ENCODE data around the gene SH2D3A. TPM values are rescaled to one million over a fixed set of nuclear protein-coding genes. Genes with fewer than 3 reads are reported as not detected.
"Not testable (repeated sequence)": the region's sequence is repeated elsewhere in the genome, so short reads cannot be mapped to it uniquely, and the experiment has no call there.

SH2D3A gene
- total RNA-seq, 2 experiments from 2014 or later = 31.5 to 35.2 TPM

- peak; percentile 16 for DNase-seq
- no peaks in the 10 kb centered on the region for H3K27me3 Mint-ChIP-seq
- H3K9me3 Mint-ChIP-seq = no peaks in the 10 kb centered on the region
- H3K36me3 Mint-ChIP-seq (ENCODE audit: low read depth) = peaks cover 39% of the 10 kb centered on the region
- ChIA-PET POLR2A (interaction anchor here (0.6 to 1.0 kb wide), 2 partner anchors 26 to 28 kb away, joined by 4 to 6 read pairs; partner anchors contain the start of gene VAV1), CTCF (interaction anchor here (0.7 to 5.4 kb wide), 6 partner anchors 8 to 62 kb away, joined by 3 to 26 read pairs (median 3); partner anchors contain the start of gene VAV1)
- H3K27ac Mint-ChIP-seq = peak overlapping the region; percentile 89
- H3K4me1 Mint-ChIP-seq = peaks cover 63% of the 10 kb centered on the region
- H3K4me3 Mint-ChIP-seq = peak overlapping the region; percentile 70
These were observed 33.8 kb upstream of the SH2D3A start for GRCh38 chr19:6800991-6801484.

DNA sequence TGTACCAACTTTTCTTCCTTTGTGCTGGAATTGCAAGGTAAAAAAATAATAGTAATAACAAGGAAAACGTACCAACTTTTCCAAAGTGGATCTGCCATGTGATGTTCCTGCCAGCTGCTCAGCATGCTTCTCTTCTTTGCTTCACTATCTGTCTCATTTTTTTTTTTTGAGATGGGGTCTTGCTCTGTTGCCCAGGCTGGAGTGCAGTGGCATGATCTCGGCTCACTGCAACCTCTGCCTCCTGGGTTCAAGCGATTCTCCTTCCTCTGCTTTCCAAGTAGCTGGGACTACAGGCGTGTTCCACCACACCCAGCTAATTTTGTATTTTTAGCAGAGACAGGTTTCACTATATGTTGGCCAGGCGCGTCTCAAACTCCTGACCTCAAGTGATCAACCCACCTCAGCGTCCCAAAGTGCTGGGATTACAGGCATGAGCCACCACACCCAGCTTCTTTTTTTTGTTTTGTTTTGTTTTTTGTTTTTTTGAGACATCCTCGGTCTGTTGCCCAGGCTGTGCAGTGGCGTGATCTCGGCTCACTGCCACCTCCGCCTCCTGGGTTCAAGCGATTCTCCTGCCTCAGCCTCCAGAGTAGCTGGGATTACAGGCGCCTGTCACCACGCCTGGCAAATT, 33.0 kb upstream of the SH2D3A start:
- ChIA-PET CTCF (interaction anchor here (0.6 to 5.4 kb wide), 9 partner anchors 8 to 262 kb away, joined by 3 to 26 read pairs (median 3); partner anchors contain the start of gene VAV1), POLR2A (interaction anchor here (0.6 to 1.0 kb wide), 2 partner anchors 8 to 27 kb away, joined by 6 read pairs; no protein-coding TSS in a partner anchor)
- Mint-ChIP-seq H3K4me1 (peaks cover 69% of the 10 kb centered on the region), H3K4me3 (peak overlapping the region; percentile 70), H3K36me3 (ENCODE audit: low read depth) (peaks cover 45% of the 10 kb centered on the region), H3K27ac (peak overlapping the region; percentile 89)
- peak; percentile 26 for DNase-seq
- H3K9me3 Mint-ChIP-seq, H3K27me3 Mint-ChIP-seq: not testable (repeated sequence)

- peaks cover 60% of the 10 kb centered on the region for H3K36me3 Mint-ChIP-seq (ENCODE audit: low read depth)
- H3K4me1 Mint-ChIP-seq = peaks cover 76% of the 10 kb centered on the region
- H3K27ac Mint-ChIP-seq = no peak overlapping the region
- CTCF ChIA-PET = no interaction called here
- no peaks in the 10 kb centered on the region for H3K27me3 Mint-ChIP-seq
- POLR2A ChIA-PET = no interaction called here
- no peak overlapping the region for H3K4me3 Mint-ChIP-seq
- no peak for DNase-seq
- H3K9me3 Mint-ChIP-seq = peaks cover 11% of the 10 kb centered on the region
These were observed 30.4 kb upstream of the SH2D3A start for GRCh38 chr19:6797646-6798045.

DNA sequence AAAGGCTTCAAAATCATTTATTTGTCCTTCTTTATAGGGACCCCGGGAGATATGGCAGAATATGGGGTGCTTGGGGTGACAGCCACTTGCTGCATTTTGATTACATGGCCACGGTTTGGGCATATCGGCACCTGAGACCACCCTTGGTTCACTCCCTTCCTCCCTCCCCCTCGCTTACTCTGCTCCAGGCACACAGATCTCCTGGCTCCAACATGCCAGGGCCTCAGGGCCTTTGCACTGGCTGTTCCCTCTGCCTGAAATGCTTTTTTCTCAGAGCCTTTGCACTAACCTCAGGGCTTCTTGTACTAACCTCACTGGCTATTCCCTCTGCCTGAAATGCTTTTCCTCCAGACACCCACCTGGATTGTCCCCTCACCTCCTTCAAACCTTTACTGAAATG, 29.0 kb upstream of the SH2D3A start:
- H3K9me3 Mint-ChIP-seq = peaks cover 11% of the 10 kb centered on the region
- H3K27ac Mint-ChIP-seq = no peak overlapping the region
- H3K27me3 Mint-ChIP-seq = no peaks in the 10 kb centered on the region
- CTCF ChIA-PET = interaction anchor here (0.8 to 1.0 kb wide), 2 partner anchors 17 to 43 kb away, joined by 3 read pairs; no protein-coding TSS in a partner anchor
- POLR2A ChIA-PET = no interaction called here
- H3K4me3 Mint-ChIP-seq = no peak overlapping the region
- DNase-seq = no peak
- peaks cover 72% of the 10 kb centered on the region for H3K36me3 Mint-ChIP-seq (ENCODE audit: low read depth)
- peaks cover 81% of the 10 kb centered on the region for H3K4me1 Mint-ChIP-seq

DNA sequence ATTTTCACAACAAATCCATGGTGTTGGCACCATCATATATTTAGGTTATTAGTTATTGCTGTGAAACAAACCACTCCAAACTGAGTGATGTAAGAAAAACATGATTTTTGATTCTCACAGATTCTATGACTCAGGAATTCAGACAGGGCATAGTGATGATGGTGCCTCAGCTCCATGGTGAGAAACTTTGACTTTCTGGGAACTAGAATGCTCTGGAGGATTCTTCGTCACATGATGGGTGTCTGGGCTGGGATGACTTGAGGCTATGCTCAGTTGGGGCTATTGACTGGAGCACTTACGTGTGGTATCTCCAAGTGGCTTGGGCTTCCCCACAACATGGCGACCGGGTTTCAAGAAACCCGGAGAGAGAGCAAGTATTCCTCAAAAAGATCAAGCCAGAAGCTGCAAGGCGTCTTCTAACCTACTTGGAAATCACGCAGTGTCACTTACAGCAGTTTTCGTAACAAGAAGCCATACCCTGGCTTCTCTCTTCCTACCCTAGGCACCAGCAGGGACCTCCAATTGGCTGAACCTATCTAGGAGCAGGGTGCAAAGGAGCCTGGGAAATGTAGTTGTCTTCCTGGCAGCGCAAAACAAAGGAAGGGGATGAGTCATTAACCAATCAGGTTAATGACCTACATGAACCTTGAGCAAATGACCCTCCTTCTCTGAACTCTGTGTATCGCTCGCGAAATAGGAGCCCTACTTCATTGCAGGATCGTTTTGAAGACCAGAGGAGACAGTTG, 27.6 kb upstream of the SH2D3A start:
- peaks cover 80% of the 10 kb centered on the region for H3K36me3 Mint-ChIP-seq (ENCODE audit: low read depth)
- ChIA-PET POLR2A (no interaction called here), CTCF (no interaction called here)
- H3K4me3 Mint-ChIP-seq = no peak overlapping the region
- H3K4me1 Mint-ChIP-seq = peaks cover 79% of the 10 kb centered on the region
- no peak overlapping the region for H3K27ac Mint-ChIP-seq
- peaks cover 11% of the 10 kb centered on the region for H3K9me3 Mint-ChIP-seq
- H3K27me3 Mint-ChIP-seq = no peaks in the 10 kb centered on the region
- no peak for DNase-seq

DNA sequence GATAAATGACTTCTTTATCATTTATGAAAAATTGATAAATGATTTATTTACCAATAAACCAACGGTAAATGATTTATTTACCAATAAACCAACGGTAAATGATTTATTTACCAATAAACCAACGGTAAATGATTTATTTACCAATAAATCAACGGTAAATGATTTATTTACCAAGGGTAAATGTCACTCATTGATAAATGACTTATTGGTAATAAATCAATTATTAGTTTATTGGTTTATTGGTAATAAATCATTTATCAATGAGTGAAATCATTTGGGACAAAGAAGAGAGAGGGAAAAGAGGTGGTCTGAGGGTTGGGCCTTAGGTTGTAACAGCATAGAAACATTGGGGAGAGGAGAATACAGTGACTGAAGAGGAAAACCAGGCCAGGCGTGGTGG, 26.7 kb upstream of the SH2D3A start:
- H3K9me3 Mint-ChIP-seq = peaks cover 11% of the 10 kb centered on the region
- no peak for DNase-seq
- no peaks in the 10 kb centered on the region for H3K27me3 Mint-ChIP-seq
- H3K4me1 Mint-ChIP-seq = peaks cover 74% of the 10 kb centered on the region
- H3K36me3 Mint-ChIP-seq (ENCODE audit: low read depth) = peaks cover 76% of the 10 kb centered on the region
- H3K4me3 Mint-ChIP-seq = no peak overlapping the region
- POLR2A ChIA-PET = no interaction called here
- CTCF ChIA-PET = no interaction called here
- peak overlapping the region; percentile 64 for H3K27ac Mint-ChIP-seq

DNA sequence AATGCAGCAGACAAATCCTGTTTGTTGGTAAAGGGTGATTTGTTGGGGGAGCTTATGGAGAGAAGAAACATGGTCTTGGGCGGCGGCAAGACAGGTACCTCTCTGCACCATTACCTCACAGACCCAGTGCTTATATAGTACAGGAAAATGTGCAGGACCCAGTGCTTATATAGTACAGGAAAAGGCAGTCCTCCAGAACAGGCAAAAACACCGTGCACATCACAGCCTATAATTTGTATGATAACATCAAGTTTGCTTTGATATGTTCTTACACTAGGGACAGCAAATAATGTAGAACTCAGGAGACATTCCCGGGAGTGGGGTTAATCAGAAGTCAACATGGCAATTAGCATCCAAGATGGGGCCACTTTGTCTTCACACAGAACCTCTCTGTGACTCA, 26.2 kb upstream of the SH2D3A start:
- ChIA-PET CTCF (no interaction called here), POLR2A (no interaction called here)
- Mint-ChIP-seq H3K4me1 (peaks cover 75% of the 10 kb centered on the region), H3K9me3 (peaks cover 11% of the 10 kb centered on the region), H3K27me3 (no peaks in the 10 kb centered on the region), H3K4me3 (no peak overlapping the region), H3K27ac (no peak overlapping the region), H3K36me3 (ENCODE audit: low read depth) (peaks cover 77% of the 10 kb centered on the region)
- DNase-seq = no peak

DNA sequence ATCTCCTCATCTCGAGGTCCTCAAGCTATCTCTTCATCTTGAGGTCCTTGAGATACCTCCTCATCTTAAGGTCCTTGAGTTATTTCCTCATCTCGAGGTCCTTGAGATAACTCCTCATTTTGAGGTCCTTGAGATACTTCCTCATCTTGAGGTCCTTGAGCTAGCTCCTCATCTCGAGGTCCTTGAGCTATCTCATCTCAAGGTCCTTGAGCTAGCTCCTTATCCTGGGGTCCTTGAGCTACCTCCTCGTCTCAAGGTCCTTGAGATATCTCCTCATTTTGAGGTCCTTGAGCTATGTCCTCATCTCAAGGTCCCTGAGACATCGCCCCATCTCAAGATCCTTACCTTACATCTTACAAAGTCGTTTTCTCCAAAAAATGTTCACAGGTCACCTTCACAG, 24.0 kb upstream of the SH2D3A start:
- H3K27ac Mint-ChIP-seq = peak overlapping the region; percentile 52
- ChIA-PET CTCF (interaction anchor here (1.0 to 1.4 kb wide), 4 partner anchors 9 to 53 kb away, joined by 3 to 7 read pairs (median 4); no protein-coding TSS in a partner anchor), POLR2A (no interaction called here)
- no peaks in the 10 kb centered on the region for H3K27me3 Mint-ChIP-seq
- H3K36me3 Mint-ChIP-seq (ENCODE audit: low read depth) = peaks cover 76% of the 10 kb centered on the region
- H3K4me3 Mint-ChIP-seq = no peak overlapping the region
- no peak for DNase-seq
- peaks cover 11% of the 10 kb centered on the region for H3K9me3 Mint-ChIP-seq
- H3K4me1 Mint-ChIP-seq = peaks cover 66% of the 10 kb centered on the region

DNA sequence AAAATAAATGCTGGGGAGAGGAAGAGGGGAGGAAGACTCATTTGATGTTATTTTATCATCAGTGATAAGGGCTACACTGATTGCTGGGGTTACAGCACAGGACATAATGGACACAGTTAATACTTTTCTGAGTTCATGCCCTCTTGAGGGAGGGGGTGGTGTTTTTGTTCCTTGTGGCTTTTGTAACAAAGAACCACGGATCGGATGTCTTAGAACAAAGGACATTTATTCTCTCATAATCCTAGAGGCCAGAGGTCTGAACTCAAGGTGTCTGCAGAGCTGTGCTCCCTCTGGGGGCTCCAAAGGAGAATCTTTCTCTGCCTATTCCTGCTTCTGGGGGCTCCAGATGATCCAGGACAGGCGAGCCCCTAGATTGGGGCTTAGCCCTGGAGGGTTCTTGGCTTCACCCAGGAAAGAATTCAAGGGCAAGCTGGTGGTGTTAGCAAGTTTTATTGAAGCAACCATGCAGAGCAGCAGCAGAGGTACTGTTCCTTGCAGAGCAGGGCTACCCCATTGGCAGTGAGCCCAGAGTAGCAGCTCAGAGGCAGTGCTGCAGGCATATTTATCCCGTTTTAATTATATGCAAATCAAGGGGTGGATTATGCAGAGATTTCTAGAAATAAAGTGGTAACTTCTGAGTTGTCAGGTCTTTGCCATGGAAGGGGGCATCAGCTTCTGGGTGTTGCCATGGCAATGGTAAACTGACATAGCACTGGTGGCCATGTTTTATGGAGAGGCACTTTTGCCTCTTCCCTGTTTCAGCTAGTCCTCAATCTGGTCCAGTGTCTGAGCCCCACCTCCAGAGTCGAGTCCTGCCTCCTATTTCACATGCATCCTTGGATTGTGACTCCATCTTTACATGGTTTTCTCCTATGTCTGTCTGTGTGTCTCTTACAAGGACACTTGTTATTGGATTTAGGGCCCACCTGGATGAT, 23.2 kb upstream of the SH2D3A start:
- Mint-ChIP-seq H3K27ac (peak overlapping the region; percentile 36), H3K4me1 (peaks cover 62% of the 10 kb centered on the region), H3K9me3 (peaks cover 11% of the 10 kb centered on the region), H3K36me3 (ENCODE audit: low read depth) (peaks cover 73% of the 10 kb centered on the region), H3K27me3 (no peaks in the 10 kb centered on the region), H3K4me3 (no peak overlapping the region)
- CTCF ChIA-PET = interaction anchor here (1.2 to 1.4 kb wide), 4 partner anchors 8 to 18 kb away, joined by 3 to 7 read pairs (median 4); partner anchors contain the start of gene VAV1
- no peak for DNase-seq
- POLR2A ChIA-PET = no interaction called here

DNA sequence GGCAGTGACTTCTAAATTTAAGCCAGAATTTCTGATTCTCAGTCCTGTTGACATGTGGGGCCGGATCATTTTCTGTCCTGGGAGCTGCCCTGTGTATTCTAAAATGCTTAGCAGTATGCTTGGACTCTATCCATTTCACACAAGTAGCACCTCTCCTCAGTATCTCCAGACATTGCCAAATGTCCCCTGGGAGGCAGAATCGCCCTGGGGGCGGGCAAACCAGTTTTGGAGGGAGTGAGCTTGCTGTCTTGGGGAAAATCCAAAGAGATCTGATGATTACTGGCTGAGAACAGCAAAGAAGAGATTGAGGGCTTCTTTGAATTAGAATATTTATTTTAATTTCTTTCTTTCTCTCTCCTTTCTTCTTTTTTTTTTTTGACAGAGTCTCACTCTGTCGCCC, 21.7 kb upstream of the SH2D3A start:
- Mint-ChIP-seq H3K9me3 (peaks cover 3% of the 10 kb centered on the region), H3K27ac (no peak overlapping the region), H3K27me3 (no peaks in the 10 kb centered on the region), H3K36me3 (ENCODE audit: low read depth) (peaks cover 69% of the 10 kb centered on the region), H3K4me3 (no peak overlapping the region), H3K4me1 (peaks cover 58% of the 10 kb centered on the region)
- no peak for DNase-seq
- POLR2A ChIA-PET = no interaction called here
- CTCF ChIA-PET = no interaction called here

DNA sequence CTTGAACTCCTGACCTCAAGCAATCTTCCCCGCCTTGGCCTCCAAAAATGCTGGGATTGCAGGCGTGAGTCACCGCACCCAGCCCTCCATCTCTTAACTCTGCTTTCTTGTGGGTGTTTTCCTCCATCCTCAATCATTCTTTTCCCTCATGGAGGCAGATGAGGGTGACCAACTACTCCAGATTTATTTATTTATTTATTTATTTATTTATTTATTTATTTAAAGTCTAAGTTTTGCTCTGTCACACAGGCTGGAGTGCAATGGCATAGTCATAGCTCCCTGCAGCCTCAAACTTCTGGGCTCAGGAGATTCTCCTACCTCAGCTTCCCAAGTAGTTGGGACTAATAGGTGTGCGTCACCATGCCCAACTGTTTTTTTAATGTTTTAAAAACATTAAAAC, 20.2 kb upstream of the SH2D3A start:
- H3K9me3 Mint-ChIP-seq = no peaks in the 10 kb centered on the region

GRCh38 chr19:6779206-6779605, 12.0 kb upstream of the SH2D3A start:
- Mint-ChIP-seq H3K9me3 (peaks cover 11% of the 10 kb centered on the region), H3K4me3 (no peak overlapping the region), H3K36me3 (ENCODE audit: low read depth) (peaks cover 47% of the 10 kb centered on the region), H3K27ac (peak overlapping the region; percentile 11), H3K4me1 (peaks cover 60% of the 10 kb centered on the region), H3K27me3 (no peaks in the 10 kb centered on the region)
- POLR2A ChIA-PET = no interaction called here
- CTCF ChIA-PET = interaction anchor here (0.6 to 1.6 kb wide), 4 partner anchors 10 to 325 kb away, joined by 4 to 5 read pairs (median 5); no protein-coding TSS in a partner anchor
- DNase-seq = no peak

More for the DNA sequence above, 20.2 kb upstream of the SH2D3A start:
- CTCF ChIA-PET = interaction anchor here (0.6 kb wide), 1 partner anchor 233 kb away, joined by 3 read pairs; no protein-coding TSS in a partner anchor
- Mint-ChIP-seq H3K27me3 (no peaks in the 10 kb centered on the region), H3K36me3 (ENCODE audit: low read depth) (peaks cover 56% of the 10 kb centered on the region), H3K4me1 (peaks cover 50% of the 10 kb centered on the region), H3K27ac (no peak overlapping the region), H3K4me3 (no peak overlapping the region)
- POLR2A ChIA-PET = no interaction called here
- DNase-seq = no peak
